HEK293 (cell line): Measurements from ENCODE around the gene DGCR8.
A peak's percentile ranks its signal among the peaks of the same experiment; 100 is the strongest.

Experiments
- GLI4 ChIP-seq: fragments of 450-650 bp; formaldehyde crosslinking; IDR thresholded peaks from 2 replicates; pipeline ENCODE4 v1.5.1; 2016; ENCODE audit warnings: missing biosample characterization, missing genetic modification characterization
- GLIS2 ChIP-seq: fragments of 450-650 bp; formaldehyde crosslinking; IDR thresholded peaks from 2 replicates; pipeline ENCODE4 v1.5.1; 2016; ENCODE audit warnings: missing biosample characterization, missing genetic modification characterization
- HIC1 ChIP-seq: fragments of 450-650 bp; formaldehyde crosslinking; IDR thresholded peaks from 2 replicates; pipeline ENCODE4 v1.5.1; 2016; ENCODE audit warnings: missing biosample characterization, missing genetic modification characterization
- HOXC10 ChIP-seq: sonication (generic); formaldehyde crosslinking; IDR thresholded peaks from 2 replicates; pipeline ENCODE4 v1.8.1; 2023; ENCODE audit warnings: mild to moderate bottlenecking, missing genetic modification reagents
- KLF1 ChIP-seq: fragments of 450-650 bp; formaldehyde crosslinking; IDR thresholded peaks from 2 replicates; pipeline ENCODE4 v1.5.1; 2016; ENCODE audit warnings: missing biosample characterization, missing genetic modification characterization
- KLF7 ChIP-seq: fragments of 450-650 bp; formaldehyde crosslinking; IDR thresholded peaks from 2 replicates; pipeline ENCODE4 v1.5.1; 2016; ENCODE audit warnings: missing biosample characterization, missing genetic modification characterization, borderline replicate concordance
- PATZ1 ChIP-seq: fragments of 450-650 bp; formaldehyde crosslinking; IDR thresholded peaks from 2 replicates; pipeline ENCODE4 v1.5.1; 2016; ENCODE audit warnings: missing biosample characterization, missing genetic modification characterization
- RBAK ChIP-seq: fragments of 450-650 bp; formaldehyde crosslinking; IDR thresholded peaks from 2 replicates; pipeline ENCODE4 v1.5.1; 2016; ENCODE audit warnings: missing biosample characterization, missing genetic modification characterization
- ZBTB11 ChIP-seq: fragments of 450-650 bp; formaldehyde crosslinking; conservative IDR thresholded peaks from 2 replicates; pipeline ENCODE4 v1.5.1; 2016; ENCODE audit warnings: low read depth, missing biosample characterization, missing genetic modification characterization
- ZBTB20 ChIP-seq: fragments of 450-650 bp; formaldehyde crosslinking; IDR thresholded peaks from 2 replicates; pipeline ENCODE4 v1.5.1; 2016; ENCODE audit warnings: missing biosample characterization, missing genetic modification characterization
- ZBTB26 ChIP-seq: fragments of 450-650 bp; formaldehyde crosslinking; optimal IDR thresholded peaks from 2 replicates; pipeline ENCODE3; 2016; ENCODE audit warnings: missing biosample characterization, mild to moderate bottlenecking, missing genetic modification characterization
- ZBTB7A ChIP-seq: fragments of 450-650 bp; formaldehyde crosslinking; IDR thresholded peaks from 2 replicates; pipeline ENCODE4 v1.5.1; 2016; ENCODE audit warnings: low read depth, missing biosample characterization, missing genetic modification characterization
- ZBTB8A ChIP-seq: fragments of 450-650 bp; formaldehyde crosslinking; IDR thresholded peaks from 2 replicates; pipeline ENCODE4 v1.5.1; 2016; ENCODE audit warnings: missing biosample characterization, missing genetic modification characterization
- ZIC2 ChIP-seq: fragments of 450-650 bp; formaldehyde crosslinking; IDR thresholded peaks from 2 replicates; pipeline ENCODE4 v1.5.1; 2016; ENCODE audit warnings: missing biosample characterization, missing genetic modification characterization
- ZNF18 ChIP-seq: fragments of 450-650 bp; formaldehyde crosslinking; IDR thresholded peaks from 2 replicates; pipeline ENCODE4 v1.5.1; 2016; ENCODE audit warnings: missing biosample characterization, missing genetic modification characterization
- ZNF19 ChIP-seq: fragments of 450-650 bp; formaldehyde crosslinking; IDR thresholded peaks from 2 replicates; pipeline ENCODE4; 2016; ENCODE audit warnings: missing biosample characterization, missing genetic modification characterization, low read depth
- ZNF280C ChIP-seq: fragments of 450-650 bp; formaldehyde crosslinking; IDR thresholded peaks from 2 replicates; pipeline ENCODE4 v1.5.1; 2016; ENCODE audit warnings: missing biosample characterization, missing genetic modification characterization
- ZNF302 ChIP-seq: fragments of 450-650 bp; formaldehyde crosslinking; IDR thresholded peaks from 2 replicates; pipeline ENCODE4 v1.5.1; 2016; ENCODE audit warnings: missing biosample characterization, missing genetic modification characterization, low read depth
- ZNF335 ChIP-seq: fragments of 450-650 bp; formaldehyde crosslinking; conservative IDR thresholded peaks from 2 replicates; pipeline ENCODE4 v1.5.1; 2016; ENCODE audit warnings: missing biosample characterization, missing genetic modification characterization
- ZNF341 ChIP-seq: fragments of 450-650 bp; formaldehyde crosslinking; IDR thresholded peaks from 2 replicates; pipeline ENCODE4; 2016; ENCODE audit warnings: low read depth, missing biosample characterization, missing genetic modification characterization
- ZNF521 ChIP-seq: fragments of 450-650 bp; formaldehyde crosslinking; IDR thresholded peaks from 2 replicates; pipeline ENCODE4 v1.5.1; 2017; ENCODE audit warnings: missing biosample characterization, mild to moderate bottlenecking, missing genetic modification characterization
- ZNF549 ChIP-seq: fragments of 450-650 bp; IDR thresholded peaks from 2 replicates; pipeline ENCODE4 v1.5.1; 2018; ENCODE audit warnings: missing biosample characterization, missing genetic modification characterization, mild to moderate bottlenecking, inconsistent platforms, moderate library complexity
- ZNF561 ChIP-seq: fragments of 450-650 bp; IDR thresholded peaks from 2 replicates; pipeline ENCODE4 v1.5.1; 2018; ENCODE audit warnings: missing biosample characterization, missing genetic modification characterization, borderline replicate concordance
- ZNF585B ChIP-seq: fragments of 450-650 bp; formaldehyde crosslinking; IDR thresholded peaks from 2 replicates; pipeline ENCODE4 v1.5.1; 2016; ENCODE audit warnings: missing biosample characterization, missing genetic modification characterization
- ZNF596 ChIP-seq: fragments of 450-650 bp; IDR thresholded peaks from 2 replicates; pipeline ENCODE4 v1.5.0; 2018; ENCODE audit warnings: missing biosample characterization, mild to moderate bottlenecking, missing genetic modification characterization, moderate library complexity
- ZSCAN16 ChIP-seq: fragments of 450-650 bp; formaldehyde crosslinking; IDR thresholded peaks from 2 replicates; pipeline ENCODE4 v1.5.1; 2016; ENCODE audit warnings: missing biosample characterization, missing genetic modification characterization
- ZXDB ChIP-seq: fragments of 450-650 bp; formaldehyde crosslinking; IDR thresholded peaks from 2 replicates; pipeline ENCODE4 v1.5.1; 2016; ENCODE audit warnings: missing biosample characterization, missing genetic modification characterization

The DGCR8 gene

GRCh38 chr22:20131859-20132685 is 52.0 kb downstream of the DGCR8 start (continued):
- TF ChIP-seq PATZ1: peak; percentile 62
- TF ChIP-seq HOXC10 (CRISPR knock-in tag): no peak
- TF ChIP-seq ZIC2 (tag by site-specific recombination): peak; percentile 54
- no peak for TF ChIP-seq ZNF521 (tag by site-specific recombination)
- 0 out of 2 replicates have a peak, but pooled peaks have one; percentile 33 for TF ChIP-seq ZXDB (tag by site-specific recombination)
- no peak for TF ChIP-seq ZNF302 (tag by site-specific recombination)
- peak; percentile 42 for TF ChIP-seq ZBTB26 (tag by site-specific recombination)
- 0 out of 2 replicates have a peak, but pooled peaks have one; percentile 38 for TF ChIP-seq KLF7
- no peak for TF ChIP-seq GLI4 (tag by site-specific recombination)
- no peak for TF ChIP-seq ZNF561 (tag by site-specific recombination)
- no peak for TF ChIP-seq ZBTB11 (tag by site-specific recombination)
- TF ChIP-seq ZNF18 (tag by site-specific recombination): no peak
- TF ChIP-seq HIC1 (tag by site-specific recombination): peak; percentile 42; the same call in 1 of the 2 replicates
- no peak for TF ChIP-seq ZNF549 (tag by site-specific recombination)
- TF ChIP-seq RBAK: no peak
- no peak for TF ChIP-seq ZSCAN16
- TF ChIP-seq ZNF19 (tag by site-specific recombination): no peak
- TF ChIP-seq ZBTB8A (tag by site-specific recombination): 0 out of 2 replicates have a peak, but pooled peaks have one; percentile 17
- peak; percentile 81 for TF ChIP-seq KLF1 (tag by site-specific recombination)
- TF ChIP-seq ZNF596 (tag by site-specific recombination): no peak
- peak; percentile 90 for TF ChIP-seq GLIS2 (tag by site-specific recombination)
- TF ChIP-seq ZBTB7A (tag by site-specific recombination): 0 out of 2 replicates have a peak, but pooled peaks have one; percentile 17
- no peak for TF ChIP-seq ZNF341 (tag by site-specific recombination)
- TF ChIP-seq ZNF335 (tag by site-specific recombination): peak; percentile 80
- peak; percentile 52; the same call in 1 of the 2 replicates for TF ChIP-seq ZBTB20 (tag by site-specific recombination)
- no peak for TF ChIP-seq ZNF585B
- no peak for TF ChIP-seq ZNF280C
